Aorta (tissue), 5 donors: ENCODE measurements around the gene EPHB1. TPM values are rescaled to one million over a fixed set of nuclear protein-coding genes. Genes with fewer than 3 reads are reported as not detected.

Experiments used
- ATAC-seq: fragments of 200-7000 bp; cut with Tn5 transposase; one replicate; pipeline ENCODE4 v1.9.1; 2022; ENCODE audit warnings: moderate library complexity; ENCODE audit not compliant: low FRiP score
- DNase-seq, 2 donors: peaks; one replicate each; pipeline ENCODE4 v3.0.0-alpha.2; 2020
- H3K27ac ChIP-seq, 2 donors: one replicate each; pipeline ENCODE4 v1.5.1; 2013; ENCODE audit warnings: low read length in 2 of 2, mild to moderate bottlenecking in 2 of 2, moderate library complexity in 2 of 2, control low read depth in 1 of 2, inconsistent platforms in 1 of 2, low read depth in 1 of 2
- H3K27me3 ChIP-seq, 2 donors: one replicate each; pipeline ENCODE4 v1.6.1; 2013; ENCODE audit warnings: control low read depth in 1 of 2, low read length in 1 of 2, mild to moderate bottlenecking in 1 of 2, moderate library complexity in 1 of 2; ENCODE audit not compliant: insufficient read depth in 2 of 2, control insufficient read depth in 1 of 2
- H3K36me3 ChIP-seq, 2 donors: one replicate each; pipeline ENCODE4 v1.6.1; 2013; ENCODE audit warnings: control low read depth in 1 of 2, low read length in 1 of 2, mild to moderate bottlenecking in 1 of 2; ENCODE audit not compliant: insufficient read depth in 2 of 2, control insufficient read depth in 1 of 2
- H3K4me1 ChIP-seq, 2 donors: one replicate each; pipeline ENCODE4 v1.6.1; 2013; ENCODE audit warnings: low read length in 2 of 2, control low read depth in 1 of 2, mild to moderate bottlenecking in 1 of 2, moderate library complexity in 1 of 2; ENCODE audit not compliant: insufficient read depth in 2 of 2, control insufficient read depth in 1 of 2
- H3K4me3 ChIP-seq, 2 donors: one replicate each; pipeline ENCODE4 v1.5.1; 2013; ENCODE audit warnings: low read length in 2 of 2, control low read depth in 1 of 2, mild to moderate bottlenecking in 1 of 2
- H3K9me3 ChIP-seq: one replicate; pipeline ENCODE4 v1.6.1; 2013; ENCODE audit warnings: mild to moderate bottlenecking, low read length; ENCODE audit not compliant: control insufficient read depth
- WGBS, 2 donors: extraction: QIAGEN DNeasy Blood & Tissue Kit; methylation state at CpG; one replicate each; pipeline ENCODE4 v1.1.7; 2013; 5-methylcytosine and 5-hydroxymethylcytosine counted together
- intact Hi-C, 2 donors: fragments of 100-400 bp; cut with DNase I; formaldehyde crosslinking; loops; one replicate each; pipeline versions ENCODE4 v1.14.2 to v1.15.0; 2022
- polyA plus RNA-seq, 2 donors: library from polyadenylated mRNA; stranded (reverse); fragments of 200-250 nt; gene quantifications; one replicate each; pipeline ENCODE4 v1.2.3, GENCODE V29; 2013
- total RNA-seq, 2 donors: library from RNA; stranded (reverse); fragmentation: NEBNext Ultra II Directional; extraction: Animal tissue kit (Norgen Biotek cat#: 25700); gene quantifications; one replicate each; pipeline ENCODE4 v1.2.1, GENCODE V29; 2021
- donor health status: healthy with polysubstance abuse.
- donor health status: Bipolar disorder and iron deficiency.
- donor health status: DM: no; HTN: no; CAD: no.
- donor health status: DM: no; HTN: no; CAD: no.
- donor health status: DM: yes; HTN: yes; CAD: no.

EPHB1 gene
- total and polyA plus RNA-seq, 4 donors = 0.31 to 4.8 (median 3.6) TPM; not detected in 1

- Histone ChIP-seq H3K9me3 (no peaks in the 10 kb centered on the region), H3K36me3 (no peaks in the 10 kb centered on the region), H3K4me3 (no peak overlapping the region), H3K4me1 (no peaks in the 10 kb centered on the region), H3K27me3 (no peaks in the 10 kb centered on the region), H3K27ac (no peak overlapping the region)
- ATAC-seq (peak; percentile 36), DNase-seq (peak in 1 of 2 donors; percentile 51)
- intact Hi-C loops = loop anchor here (2.0 to 5.0 kb wide), 2 partner anchors 153 to 156 kb away; no protein-coding TSS in a partner anchor
- WGBS, 2 donors = 48 to 51% methylated on average over 4 of the region's 4 CpGs
Measured at GRCh38 chr3:134754768-134755559, 40.1 kb upstream of the EPHB1 start.

GRCh38 chr3:134755821-134756220 is 39.2 kb upstream of the EPHB1 start:
- intact Hi-C loops = loop anchor here in 1 of 2 donors (2.0 kb wide), 1 partner anchor 157 kb away; no protein-coding TSS in a partner anchor
- no peak overlapping the region for H3K4me3 ChIP-seq
- no peak for ATAC-seq

GRCh38 chr3:134757549-134758069 is 37.5 kb upstream of the EPHB1 start:
- no peaks in the 10 kb centered on the region for H3K4me1 ChIP-seq
- intact Hi-C loops = no loop called here
- 80 to 89% methylated on average over 3 of the region's 3 CpGs for WGBS, 2 donors
- no peaks in the 10 kb centered on the region for H3K27me3 ChIP-seq
- ATAC-seq (no peak), DNase-seq (no peak)
- H3K27ac ChIP-seq = no peak overlapping the region
- H3K4me3 ChIP-seq = no peak overlapping the region
- no peaks in the 10 kb centered on the region for H3K9me3 ChIP-seq
- no peaks in the 10 kb centered on the region for H3K36me3 ChIP-seq

More at GRCh38 chr3:134755821-134756220, 39.2 kb upstream of the EPHB1 start:
- Histone ChIP-seq H3K4me1 (no peaks in the 10 kb centered on the region), H3K36me3 (no peaks in the 10 kb centered on the region), H3K27me3 (no peaks in the 10 kb centered on the region), H3K27ac (no peak overlapping the region), H3K9me3 (no peaks in the 10 kb centered on the region)
- WGBS, 2 donors = 60% methylated on average over 2 of the region's 2 CpGs
- DNase-seq = no peak

- no peak for ATAC-seq
- Histone ChIP-seq H3K36me3 (no peaks in the 10 kb centered on the region), H3K4me3 (no peak overlapping the region), H3K4me1 (no peaks in the 10 kb centered on the region), H3K27ac (no peak overlapping the region), H3K27me3 (no peaks in the 10 kb centered on the region), H3K9me3 (no peaks in the 10 kb centered on the region)
- intact Hi-C loops = no loop called here
- 60 to 66% methylated on average over 8 of the region's 8 CpGs for WGBS, 2 donors
- no peak for DNase-seq
Measured at GRCh38 chr3:134761213-134761612, 33.8 kb upstream of the EPHB1 start.

GRCh38 chr3:134762016-134762415 is 33.0 kb upstream of the EPHB1 start:
- intact Hi-C loops = no loop called here
- 91 to 97% methylated on average over 4 of the region's 4 CpGs for whole genome bisulfite sequencing, 2 donors
- H3K27ac ChIP-seq = no peak overlapping the region
- H3K27me3 ChIP-seq = no peaks in the 10 kb centered on the region
- H3K4me3 ChIP-seq = no peak overlapping the region
- no peak for ATAC-seq
- H3K9me3 ChIP-seq = no peaks in the 10 kb centered on the region
- DNase-seq = no peak
- no peaks in the 10 kb centered on the region for H3K4me1 ChIP-seq
- no peaks in the 10 kb centered on the region for H3K36me3 ChIP-seq

GRCh38 chr3:134765468-134765867 is 29.6 kb upstream of the EPHB1 start:
- intact Hi-C loops = no loop called here
- Histone ChIP-seq H3K4me3 (no peak overlapping the region), H3K4me1 (no peaks in the 10 kb centered on the region), H3K27ac (no peak overlapping the region), H3K36me3 (no peaks in the 10 kb centered on the region), H3K9me3 (no peaks in the 10 kb centered on the region), H3K27me3 (no peaks in the 10 kb centered on the region)
- 83 to 93% methylated on average over 2 of the region's 2 CpGs for WGBS, 2 donors
- ATAC-seq (no peak), DNase-seq (no peak)

DNA sequence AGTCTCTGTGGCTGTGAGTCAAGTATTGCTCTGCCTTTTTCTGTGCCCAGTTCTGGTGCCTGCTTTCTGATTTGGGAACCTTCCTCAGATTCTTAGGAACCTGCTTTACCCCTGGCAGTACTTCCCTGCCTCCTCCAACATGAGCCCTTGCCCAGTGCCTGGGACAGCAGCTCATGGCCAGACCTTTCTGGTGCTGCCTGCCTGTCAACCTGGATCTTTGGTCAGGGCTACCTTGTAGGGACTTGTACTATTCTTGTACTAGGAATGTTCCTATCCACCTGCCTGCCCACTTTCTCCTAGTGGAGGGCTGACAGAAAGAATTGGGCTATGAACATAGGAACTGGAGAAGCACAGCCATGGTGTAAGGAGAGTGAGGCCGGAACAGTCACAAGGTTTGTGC is 28.8 kb upstream of the EPHB1 start:
- Histone ChIP-seq H3K4me3 (no peak overlapping the region), H3K4me1 (no peaks in the 10 kb centered on the region), H3K27me3 (no peaks in the 10 kb centered on the region), H3K27ac (no peak overlapping the region), H3K36me3 (no peaks in the 10 kb centered on the region), H3K9me3 (no peaks in the 10 kb centered on the region)
- no peak for DNase-seq
- intact Hi-C loops = no loop called here
- WGBS, 2 donors = 74 to 85% methylated on average over 1 of the region's 1 CpG
- ATAC-seq = no peak

- H3K36me3 ChIP-seq = no peaks in the 10 kb centered on the region
- no peak overlapping the region for H3K27ac ChIP-seq
- H3K27me3 ChIP-seq = no peaks in the 10 kb centered on the region
- intact Hi-C loops = no loop called here
- WGBS, 2 donors = 67 to 77% methylated on average over 3 of the region's 3 CpGs
- no peak overlapping the region for H3K4me3 ChIP-seq
- H3K9me3 ChIP-seq = no peaks in the 10 kb centered on the region
- H3K4me1 ChIP-seq = no peaks in the 10 kb centered on the region
- ATAC-seq (no peak), DNase-seq (no peak)
Measured at GRCh38 chr3:134768116-134768515, 26.9 kb upstream of the EPHB1 start.

DNA sequence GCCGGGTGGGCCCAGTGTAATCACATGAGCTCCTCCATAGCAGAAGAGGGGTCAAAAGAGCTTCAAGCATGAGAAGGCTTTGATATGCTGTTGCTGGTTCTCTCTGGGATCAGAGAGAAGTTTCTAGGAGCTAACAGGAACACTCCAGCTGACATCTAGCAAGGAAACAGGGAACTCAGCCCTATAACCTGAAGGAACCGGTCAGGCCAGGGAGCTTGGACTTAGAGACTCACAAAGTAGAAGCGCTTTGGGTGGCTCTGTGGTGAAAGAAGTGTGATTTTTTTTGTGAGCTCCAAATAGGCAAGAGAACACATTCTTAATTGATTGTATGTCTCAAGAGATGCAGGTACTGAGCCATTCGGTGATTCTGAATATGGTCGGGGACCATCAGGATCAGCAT is 26.2 kb upstream of the EPHB1 start:
- Histone ChIP-seq H3K36me3 (no peaks in the 10 kb centered on the region), H3K4me1 (no peaks in the 10 kb centered on the region), H3K27ac (no peak overlapping the region), H3K4me3 (no peak overlapping the region), H3K27me3 (no peaks in the 10 kb centered on the region), H3K9me3 (no peaks in the 10 kb centered on the region)
- DNase-seq = no peak
- intact Hi-C loops = no loop called here
- WGBS, 2 donors = 86 to 94% methylated on average over 5 of the region's 5 CpGs
- no peak for ATAC-seq
